Fibroblast of lung (primary cell): ENCODE measurements around the gene ANKRD13D. TPM values are rescaled to one million over a fixed set of nuclear protein-coding genes. Genes with fewer than 3 reads are reported as not detected.

Experiments used
- DNase-seq, 2 donors: peaks; one replicate each; pipeline versions ENCODE4 v3.0.0 to v3.0.0-alpha.2; 2010; ENCODE audit warnings: low read depth in 2 of 2
- H2AFZ ChIP-seq: 2 replicates; pipeline ENCODE4 v1.5.1; 2012; ENCODE audit warnings: low read length, control low read depth, inconsistent platforms
- H3K27ac ChIP-seq: 2 replicates; pipeline ENCODE4 v1.5.1; 2011; ENCODE audit warnings: low read length, control low read depth; ENCODE audit not compliant: insufficient read depth
- H3K27me3 ChIP-seq: 2 replicates; pipeline ENCODE4 v1.5.1; 2011; ENCODE audit warnings: mild to moderate bottlenecking, low read length; ENCODE audit not compliant: control insufficient read depth, insufficient read depth
- H3K36me3 ChIP-seq: 2 replicates; pipeline ENCODE4 v1.5.1; 2011; ENCODE audit warnings: low read length; ENCODE audit not compliant: control insufficient read depth, insufficient read depth
- H3K4me1 ChIP-seq: 2 replicates; pipeline ENCODE4 v1.5.1; 2011; ENCODE audit warnings: low read length; ENCODE audit not compliant: control insufficient read depth, insufficient read depth; ENCODE audit errors: extremely low read depth
- H3K4me2 ChIP-seq: 2 replicates; pipeline ENCODE4 v1.5.1; 2011; ENCODE audit warnings: low read length, control low read depth; ENCODE audit not compliant: insufficient read depth; ENCODE audit errors: extremely low read depth
- H3K4me3 ChIP-seq, 4 experiments: fragments of 200-600 bp in 1 of 4; sonication (generic) in 1 of 4; replicated peaks in 1 of 4; 2 replicates each; pipeline ENCODE4 v1.5.1; 2011 to 2016; ENCODE audit warnings: low read length in 4 of 4, low read depth in 3 of 4, mild to moderate bottlenecking in 3 of 4, control low read depth in 2 of 4, inconsistent platforms in 1 of 4, mixed read lengths in 1 of 4; ENCODE audit not compliant: insufficient read depth in 1 of 4; ENCODE audit errors: control extremely low read depth in 1 of 4
- H3K79me2 ChIP-seq: 2 replicates; pipeline ENCODE4 v1.5.1; 2012; ENCODE audit warnings: mild to moderate bottlenecking, low read length, inconsistent platforms; ENCODE audit not compliant: control insufficient read depth, insufficient read depth
- H3K9ac ChIP-seq: 2 replicates; pipeline ENCODE4 v1.5.1; 2011; ENCODE audit warnings: mild to moderate bottlenecking, low read length, control low read depth; ENCODE audit not compliant: insufficient read depth
- H3K9me3 ChIP-seq: 2 replicates; pipeline ENCODE4 v1.5.1; 2012; ENCODE audit warnings: low read depth, low read length; ENCODE audit not compliant: control insufficient read depth, insufficient read depth
- H4K20me1 ChIP-seq: 2 replicates; pipeline ENCODE4 v1.5.1; 2011; ENCODE audit warnings: low read length; ENCODE audit not compliant: control insufficient read depth, insufficient read depth; ENCODE audit errors: extremely low read depth
- EZH2 ChIP-seq: IDR thresholded peaks from 2 replicates; pipeline ENCODE4 v1.5.1; 2012; ENCODE audit warnings: low read length, control low read depth, mild to moderate bottlenecking; ENCODE audit errors: missing control alignments
- polyA plus RNA-seq, 2 donors: library from polyadenylated mRNA; depleted of rRNA in 1 of 2; stranded (reverse) in 1 of 2; unstranded in 1 of 2; fragments of >200 nt; gene quantifications; 2 replicates each; pipeline ENCODE4 v1.2.1, GENCODE V29; 2011 to 2012; ENCODE audit warnings: missing spikeins in 1 of 2
- total RNA-seq: library from RNA; depleted of rRNA; stranded (reverse); fragments of >200 nt; gene quantifications from 2 replicates; pipeline ENCODE4 v1.2.1, GENCODE V29; 2014
- TF ChIP-seq, protein P1 (sequence below), 2 donors: IDR thresholded peaks in 1 of 2; conservative IDR thresholded peaks in 1 of 2; 1 replicate in 1 of 2; 2 replicates in 1 of 2; pipeline ENCODE4 v1.5.1; 2011 to 2012; ENCODE audit warnings: low read length in 2 of 2, control low read depth in 1 of 2, inconsistent platforms in 1 of 2, low read depth in 1 of 2, mild to moderate bottlenecking in 1 of 2

ANKRD13D gene
- total and polyA plus RNA-seq, 2 donors (not counting 1 experiment from before 2014, with no cell fraction given), result 11.5 to 45.4 TPM

DNA sequence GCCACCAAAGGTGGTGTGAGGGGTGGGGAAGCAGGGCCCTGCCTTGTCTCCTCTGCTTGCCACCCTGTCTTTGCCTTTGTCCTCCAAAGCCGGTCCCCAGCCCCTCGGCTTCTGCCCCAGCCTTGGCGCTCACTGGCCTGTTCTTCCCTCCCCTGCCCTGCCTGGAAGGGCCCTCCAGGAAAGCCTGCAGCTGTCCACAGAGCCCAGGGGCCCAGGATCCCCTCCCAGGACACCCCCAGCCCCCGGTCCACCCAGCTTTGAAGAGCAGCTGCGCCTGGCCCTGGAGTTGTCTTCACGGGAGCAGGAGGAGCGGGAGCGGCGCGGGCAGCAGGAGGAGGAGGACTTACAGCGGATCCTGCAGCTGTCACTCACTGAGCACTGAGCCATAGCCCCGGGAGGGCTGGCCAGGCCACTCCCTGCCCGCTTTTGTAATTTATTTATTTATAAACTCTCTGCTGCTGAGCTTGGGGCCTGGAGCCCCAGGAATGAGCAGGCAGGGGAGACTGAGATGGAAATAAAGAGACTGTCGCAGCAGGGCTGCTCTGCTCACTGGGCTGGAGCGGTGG is 12.9 kb downstream of the ANKRD13D start:
- H3K9ac ChIP-seq, result no peak overlapping the region
- no peaks in the 10 kb centered on the region for H3K9me3 ChIP-seq
- H3K36me3 ChIP-seq, result peaks cover 11% of the 10 kb centered on the region
- TF ChIP-seq, protein P1, sequence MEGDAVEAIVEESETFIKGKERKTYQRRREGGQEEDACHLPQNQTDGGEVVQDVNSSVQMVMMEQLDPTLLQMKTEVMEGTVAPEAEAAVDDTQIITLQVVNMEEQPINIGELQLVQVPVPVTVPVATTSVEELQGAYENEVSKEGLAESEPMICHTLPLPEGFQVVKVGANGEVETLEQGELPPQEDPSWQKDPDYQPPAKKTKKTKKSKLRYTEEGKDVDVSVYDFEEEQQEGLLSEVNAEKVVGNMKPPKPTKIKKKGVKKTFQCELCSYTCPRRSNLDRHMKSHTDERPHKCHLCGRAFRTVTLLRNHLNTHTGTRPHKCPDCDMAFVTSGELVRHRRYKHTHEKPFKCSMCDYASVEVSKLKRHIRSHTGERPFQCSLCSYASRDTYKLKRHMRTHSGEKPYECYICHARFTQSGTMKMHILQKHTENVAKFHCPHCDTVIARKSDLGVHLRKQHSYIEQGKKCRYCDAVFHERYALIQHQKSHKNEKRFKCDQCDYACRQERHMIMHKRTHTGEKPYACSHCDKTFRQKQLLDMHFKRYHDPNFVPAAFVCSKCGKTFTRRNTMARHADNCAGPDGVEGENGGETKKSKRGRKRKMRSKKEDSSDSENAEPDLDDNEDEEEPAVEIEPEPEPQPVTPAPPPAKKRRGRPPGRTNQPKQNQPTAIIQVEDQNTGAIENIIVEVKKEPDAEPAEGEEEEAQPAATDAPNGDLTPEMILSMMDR (conservative IDR thresholded peaks at IDR 0.05 in 1 of 2, IDR thresholded peaks at IDR 0.05 in 1 of 2; ENCODE audit: low read depth in 1 of 2, low read length in 2 of 2), result no peak
- no peak for TF ChIP-seq EZH2
- H3K79me2 ChIP-seq, result no peaks in the 10 kb centered on the region
- peak; percentile 32 to 73 for DNase-seq
- H3K4me3 ChIP-seq, result peak overlapping the region in 1 of 4 experiments; percentile 83
- peaks cover 9% of the 10 kb centered on the region for H3K4me1 ChIP-seq
- H4K20me1 ChIP-seq, result no peaks in the 10 kb centered on the region
- no peak overlapping the region for H3K27ac ChIP-seq
- H3K4me2 ChIP-seq, result peak overlapping the region; percentile 8
- no peaks in the 10 kb centered on the region for H3K27me3 ChIP-seq
- no peak overlapping the region for H2AFZ ChIP-seq

DNA sequence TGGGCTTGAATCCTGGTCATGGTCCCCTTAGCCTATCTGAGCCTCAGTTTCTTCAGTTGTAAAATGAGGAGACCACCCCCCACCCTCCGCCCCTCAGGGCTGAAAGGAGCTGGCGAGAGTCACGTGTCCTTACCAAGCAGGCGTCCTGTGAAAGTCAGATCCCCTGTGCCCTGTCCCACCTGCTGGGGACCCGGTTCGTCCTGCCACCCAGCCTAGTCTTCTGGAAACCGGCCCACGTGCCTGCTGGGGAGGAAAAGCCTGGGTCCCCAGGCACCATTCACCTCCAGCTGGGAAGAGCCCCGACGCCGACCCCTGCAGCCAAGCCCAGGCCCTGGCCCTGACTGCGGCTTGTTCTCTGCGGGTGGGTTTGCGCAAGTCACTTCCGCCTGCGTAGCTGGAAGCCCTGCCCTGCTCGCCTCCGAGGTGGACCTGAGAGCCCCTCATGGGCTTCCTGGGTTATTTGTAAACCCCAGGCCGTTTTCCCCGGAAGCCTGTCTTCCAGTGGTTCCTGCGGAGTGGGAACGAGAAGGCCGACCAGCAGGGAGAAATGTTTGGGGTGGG is 13.5 kb downstream of the ANKRD13D start:
- H3K4me3 ChIP-seq, result peak overlapping the region in 3 of 4 experiments; percentile 38 to 83 (median 62)
- H3K27ac ChIP-seq, result no peak overlapping the region
- peak in 1 of 2 donors; percentile 29 for DNase-seq
- H3K9ac ChIP-seq, result no peak overlapping the region
- no peaks in the 10 kb centered on the region for H3K27me3 ChIP-seq
- H3K4me2 ChIP-seq, result peak overlapping the region; percentile 81
- peaks cover 9% of the 10 kb centered on the region for H3K4me1 ChIP-seq
- no peaks in the 10 kb centered on the region for H3K9me3 ChIP-seq
- H4K20me1 ChIP-seq, result no peaks in the 10 kb centered on the region
- peaks cover 11% of the 10 kb centered on the region for H3K36me3 ChIP-seq
- TF ChIP-seq, protein P1 (conservative IDR thresholded peaks at IDR 0.05 in 1 of 2, IDR thresholded peaks at IDR 0.05 in 1 of 2; ENCODE audit: low read depth in 1 of 2, low read length in 2 of 2), result no peak
- TF ChIP-seq EZH2, result no peak
- no peaks in the 10 kb centered on the region for H3K79me2 ChIP-seq
- no peak overlapping the region for H2AFZ ChIP-seq

DNA sequence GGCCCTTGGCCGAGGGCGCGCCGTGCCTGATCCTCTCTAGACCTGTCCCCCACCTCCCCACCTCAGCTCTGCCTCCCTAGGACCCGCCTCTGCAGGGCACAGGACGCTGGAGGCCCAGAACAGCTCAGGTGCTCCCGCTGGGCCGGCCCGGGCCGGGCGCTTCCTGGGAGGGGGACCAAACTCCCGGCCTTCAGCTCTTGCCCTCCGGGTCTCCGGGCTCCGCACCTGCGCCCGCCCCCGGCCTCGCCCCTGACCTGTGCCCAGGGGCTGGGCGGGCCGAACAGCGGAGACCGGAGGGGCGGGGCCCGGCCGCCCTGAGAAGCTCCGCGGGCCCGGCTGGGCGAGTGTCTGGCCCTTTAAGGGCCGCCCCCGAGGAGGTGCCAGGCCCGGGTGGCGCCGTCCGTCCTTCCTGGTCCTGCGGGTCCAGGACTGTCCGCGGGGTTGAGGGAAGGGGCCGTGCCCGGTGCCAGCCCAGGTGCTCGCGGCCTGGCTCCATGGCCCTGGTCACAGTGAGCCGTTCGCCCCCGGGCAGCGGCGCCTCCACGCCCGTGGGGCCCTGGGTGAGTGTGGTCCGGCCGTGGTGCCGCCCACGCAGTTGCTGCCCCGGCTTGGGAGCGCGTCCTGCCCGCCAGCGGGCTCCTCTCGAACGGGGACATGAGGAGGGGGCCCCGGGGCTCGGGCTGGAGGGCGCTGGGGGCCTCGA is 14.2 kb downstream of the ANKRD13D start, which contains the start of gene SSH3:
Gene SSH3, plus strand, starts transcription at position 399 of the 703 bp plus-strand sequence. Its CDS starts 96 bp downstream, at position 495.
- H3K4me3 ChIP-seq, result peak within 1 kb of the TSS; percentile 51 to 83 (median 65)
- H3K27me3 ChIP-seq, result no peaks in the 10 kb centered on the region
- peak within 1 kb of the TSS; percentile 54 for H2AFZ ChIP-seq
- peaks cover 11% of the 10 kb centered on the region for H3K36me3 ChIP-seq
- TF ChIP-seq EZH2, result no peak
- TF ChIP-seq, protein P1 (conservative IDR thresholded peaks at IDR 0.05 in 1 of 2, IDR thresholded peaks at IDR 0.05 in 1 of 2; ENCODE audit: low read depth in 1 of 2, low read length in 2 of 2), result no peak
- DNase-seq, result peak; percentile 45 to 58
- peak within 1 kb of the TSS; percentile 81 for H3K4me2 ChIP-seq
- H4K20me1 ChIP-seq, result no peaks in the 10 kb centered on the region
- H3K9ac ChIP-seq, result peak within 1 kb of the TSS; percentile 65
- peaks cover 9% of the 10 kb centered on the region for H3K4me1 ChIP-seq
- no peaks in the 10 kb centered on the region for H3K9me3 ChIP-seq
- H3K79me2 ChIP-seq, result no peaks in the 10 kb centered on the region
- H3K27ac ChIP-seq, result no peak within 1 kb of the TSS
